Right renal cortex interstitium (tissue), 3 donors: ENCODE data around the gene UNC5A. TPM values are rescaled to one million over a fixed set of nuclear protein-coding genes. Genes with fewer than 3 reads are reported as not detected.

Experiments used
- DNase-seq, 3 donors: peaks; one replicate each; pipeline ENCODE4 v3.0.0-alpha.2; 2013; ENCODE audit warnings: low read depth in 3 of 3, low spot score in 2 of 3
- polyA plus RNA-seq, 3 donors: library from polyadenylated mRNA; unstranded; fragments of 120-200 nt; gene quantifications; one replicate each; pipeline ENCODE4 v1.2.1, GENCODE V29; 2013; ENCODE audit not compliant: insufficient read length in 3 of 3

The UNC5A gene
- under 1 TPM; 0.10 to 0.14 (median 0.10) TPM for polyA plus RNA-seq

- DNase-seq, result peak in 2 of 3 donors; percentile 25 to 45
These were observed at the start of gene UNC5A for GRCh38 chr5:176810081-176810597. Gene UNC5A (plus strand): TSS chr5:176810559. CDS start chr5:176810751, 192 bp downstream.

GRCh38 chr5:176761755-176762154, 48.6 kb upstream of the UNC5A start:
- DNase-seq, result no peak

GRCh38 chr5:176762489-176762888, 47.9 kb upstream of the UNC5A start:
- no peak for DNase-seq

- no peak for DNase-seq
These were observed 44.7 kb upstream of the UNC5A start for GRCh38 chr5:176765687-176766086.

GRCh38 chr5:176768174-176768970, 42.0 kb upstream of the UNC5A start:
- DNase-seq, result no peak

- no peak for DNase-seq
These were observed 40.4 kb upstream of the UNC5A start for GRCh38 chr5:176769911-176770310.

GRCh38 chr5:176770431-176770830, 39.9 kb upstream of the UNC5A start:
- DNase-seq, result no peak

- no peak for DNase-seq
These were observed 39.1 kb upstream of the UNC5A start for GRCh38 chr5:176771102-176771845.

- DNase-seq, result no peak
These were observed 37.8 kb upstream of the UNC5A start for GRCh38 chr5:176772271-176773210.

GRCh38 chr5:176773408-176774035, 36.8 kb upstream of the UNC5A start:
- DNase-seq, result no peak

GRCh38 chr5:176774216-176775171, 35.9 kb upstream of the UNC5A start:
- no peak for DNase-seq

GRCh38 chr5:176775409-176775808, 35.0 kb upstream of the UNC5A start:
- no peak for DNase-seq

- DNase-seq, result no peak
These were observed 34.1 kb upstream of the UNC5A start for GRCh38 chr5:176776141-176776865.

GRCh38 chr5:176776916-176777315, 33.4 kb upstream of the UNC5A start:
- DNase-seq, result no peak

- DNase-seq, result no peak
These were observed 31.4 kb upstream of the UNC5A start for GRCh38 chr5:176778921-176779465.

GRCh38 chr5:176779537-176779936, 30.8 kb upstream of the UNC5A start:
- no peak for DNase-seq

GRCh38 chr5:176780176-176781053, 29.9 kb upstream of the UNC5A start:
- no peak for DNase-seq
